HG03108 (cell line): ENCODE results near the gene MYG1.

Experiments used
- ATAC-seq: cut with Tn5 transposase; IDR thresholded peaks from one replicate; pipeline ENCODE4 v1.9.1; 2021; ENCODE audit warnings: moderate library complexity; ENCODE audit not compliant: unreplicated experiment

The MYG1 gene, protein sequence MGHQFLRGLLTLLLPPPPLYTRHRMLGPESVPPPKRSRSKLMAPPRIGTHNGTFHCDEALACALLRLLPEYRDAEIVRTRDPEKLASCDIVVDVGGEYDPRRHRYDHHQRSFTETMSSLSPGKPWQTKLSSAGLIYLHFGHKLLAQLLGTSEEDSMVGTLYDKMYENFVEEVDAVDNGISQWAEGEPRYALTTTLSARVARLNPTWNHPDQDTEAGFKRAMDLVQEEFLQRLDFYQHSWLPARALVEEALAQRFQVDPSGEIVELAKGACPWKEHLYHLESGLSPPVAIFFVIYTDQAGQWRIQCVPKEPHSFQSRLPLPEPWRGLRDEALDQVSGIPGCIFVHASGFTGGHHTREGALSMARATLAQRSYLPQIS

DNA sequence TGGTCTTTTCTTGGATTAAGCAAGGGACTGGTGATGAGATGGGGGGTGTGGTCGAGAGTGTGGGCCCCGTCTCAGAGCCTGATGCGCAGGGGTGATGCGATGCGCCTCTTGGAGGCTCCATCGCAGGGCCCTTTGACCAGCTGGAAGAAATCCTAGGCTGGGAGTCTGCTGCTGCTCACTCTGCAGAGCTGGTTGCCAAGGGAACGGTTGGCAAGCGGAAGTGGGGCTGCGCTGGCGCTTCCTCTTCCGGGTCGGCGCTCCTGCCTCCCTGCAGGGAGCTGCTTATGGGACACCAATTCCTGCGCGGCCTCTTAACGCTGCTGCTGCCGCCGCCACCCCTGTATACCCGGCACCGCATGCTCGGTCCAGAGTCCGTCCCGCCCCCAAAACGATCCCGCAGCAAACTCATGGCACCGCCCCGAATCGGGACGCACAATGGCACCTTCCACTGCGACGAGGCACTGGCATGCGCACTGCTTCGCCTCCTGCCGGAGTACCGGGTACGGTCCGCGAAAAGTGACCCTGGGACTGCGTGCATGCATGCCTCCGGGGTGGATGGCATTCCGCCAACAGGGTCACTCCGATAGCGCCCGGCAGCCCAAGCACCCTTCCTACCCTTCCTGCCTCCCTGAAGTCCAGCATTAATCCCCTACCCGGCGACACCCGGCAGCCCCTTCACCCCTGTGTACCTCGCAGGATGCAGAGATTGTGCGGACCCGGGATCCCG, at the start of gene MYG1:
Gene MYG1 (plus strand): TSS at position 242 of the 727 bp plus-strand sequence. CDS start 43 bp downstream, at position 285.
- ATAC-seq, result peak; percentile 70

DNA sequence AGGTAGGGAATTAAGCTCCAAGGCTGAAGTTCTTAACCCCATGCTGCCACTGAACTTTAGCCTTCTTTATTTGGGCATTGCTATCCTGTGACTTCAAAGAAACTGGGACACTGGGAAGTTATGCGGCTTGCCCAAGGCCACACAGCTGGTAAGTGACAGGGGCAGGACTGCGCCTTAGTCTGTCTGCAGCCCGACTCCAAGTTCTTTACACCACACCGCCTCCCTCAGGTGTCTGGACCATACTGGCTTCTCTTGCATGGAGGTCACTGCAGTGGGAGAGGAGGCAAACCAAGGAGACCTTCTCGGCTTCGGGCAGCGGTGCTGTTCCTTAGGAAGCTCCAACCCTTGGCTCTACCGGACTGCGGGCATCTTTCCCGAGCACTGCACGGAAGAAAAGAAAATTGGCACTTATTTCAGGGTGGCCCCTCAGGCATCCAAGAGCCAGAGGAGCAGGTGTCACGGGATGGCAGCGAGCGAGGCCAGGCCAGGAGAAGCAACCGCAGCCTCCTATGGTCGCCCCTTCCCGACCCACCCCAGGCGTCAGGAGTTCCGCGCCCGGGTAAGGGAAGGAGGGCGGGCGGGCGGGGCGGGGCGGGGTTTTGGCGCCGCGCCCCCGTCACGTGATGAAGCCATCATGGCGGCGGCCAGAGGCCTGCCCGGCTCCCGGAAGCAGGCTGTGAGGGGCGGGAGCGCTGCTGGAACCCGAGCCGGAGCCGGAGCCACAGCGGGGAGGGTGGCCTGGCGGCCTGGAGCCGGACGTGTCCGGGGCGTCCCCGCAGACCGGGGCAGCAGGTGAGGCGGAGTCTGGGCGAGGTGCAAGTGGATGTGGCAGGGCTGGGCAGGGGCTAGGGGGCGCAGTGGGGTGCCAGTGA, 47.8 kb upstream of the MYG1 start:
- peak; percentile 74 for ATAC-seq

DNA sequence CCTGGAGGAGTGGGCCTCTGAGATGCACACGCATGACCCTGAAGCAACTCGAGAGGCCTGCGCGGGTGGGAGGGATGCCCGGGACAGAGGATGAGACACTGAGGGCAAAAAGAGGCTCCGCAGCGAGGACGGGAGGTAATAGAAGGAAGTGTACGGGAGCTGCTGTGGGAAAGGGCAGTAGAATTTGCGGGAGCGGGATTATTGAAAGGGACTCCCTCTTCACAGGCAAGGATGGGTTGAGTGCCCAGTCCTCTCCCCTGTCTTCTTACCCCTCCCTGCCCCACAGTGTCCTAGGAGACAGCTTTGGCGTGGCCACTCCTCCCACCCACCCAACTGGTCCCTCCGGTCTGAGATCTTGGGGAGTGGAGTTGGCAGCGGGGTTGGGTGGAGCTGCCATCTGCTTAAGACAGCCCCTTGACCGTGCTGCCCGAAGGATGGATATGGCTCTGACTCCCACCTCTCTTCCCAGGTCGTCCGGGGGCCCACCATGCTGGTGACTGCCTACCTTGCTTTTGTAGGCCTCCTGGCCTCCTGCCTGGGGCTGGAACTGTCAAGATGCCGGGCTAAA, 47.1 kb upstream of the MYG1 start:
- no peak for ATAC-seq

DNA sequence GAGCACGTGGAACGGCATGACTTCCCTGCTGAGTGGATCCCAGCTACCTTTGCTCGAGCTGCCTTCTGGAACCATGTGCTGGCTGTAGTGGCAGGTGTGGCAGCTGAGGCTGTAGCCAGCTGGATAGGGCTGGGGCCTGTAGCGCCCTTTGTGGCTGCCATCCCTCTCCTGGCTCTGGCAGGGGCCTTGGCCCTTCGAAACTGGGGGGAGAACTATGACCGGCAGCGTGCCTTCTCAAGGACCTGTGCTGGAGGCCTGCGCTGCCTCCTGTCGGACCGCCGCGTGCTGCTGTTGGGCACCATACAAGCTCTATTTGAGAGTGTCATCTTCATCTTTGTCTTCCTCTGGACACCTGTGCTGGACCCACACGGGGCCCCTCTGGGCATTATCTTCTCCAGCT, 46.2 kb upstream of the MYG1 start:
- ATAC-seq, result no peak

DNA sequence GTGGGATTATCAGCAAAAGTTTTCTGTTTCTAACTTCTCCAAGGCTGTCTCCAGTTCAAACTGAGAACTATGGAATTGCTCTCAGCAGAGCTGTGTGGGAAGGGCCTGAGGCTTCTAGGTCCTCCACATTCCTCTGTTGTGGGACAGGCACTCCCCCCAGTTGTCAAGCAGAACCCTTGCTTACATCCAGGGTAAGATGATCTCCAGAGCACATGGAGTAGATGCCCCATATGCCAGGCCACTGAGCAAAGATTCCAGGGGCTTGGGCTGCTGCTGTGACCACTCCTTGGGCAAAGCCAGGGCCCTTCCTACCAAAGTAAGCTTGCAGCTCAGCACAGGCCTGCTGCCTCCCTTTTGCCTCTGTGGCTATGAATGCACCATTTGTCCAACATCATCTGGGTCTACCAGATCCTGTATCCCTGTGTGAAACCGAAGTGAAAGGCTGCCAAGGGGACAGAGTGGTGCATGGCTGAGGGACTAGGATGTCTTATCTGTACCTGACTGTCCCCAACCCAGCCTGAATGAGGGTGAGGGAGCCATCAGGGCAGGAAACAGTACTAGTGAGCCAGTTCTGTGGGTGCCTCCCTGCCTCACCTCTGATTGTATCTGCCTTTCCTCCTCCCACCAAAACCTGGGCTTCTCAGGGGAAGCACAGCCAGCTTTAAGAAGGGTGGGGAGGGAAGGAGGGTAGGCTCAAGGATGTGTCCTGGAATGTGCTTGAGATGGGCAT, 44.5 kb upstream of the MYG1 start:
- no peak for ATAC-seq

DNA sequence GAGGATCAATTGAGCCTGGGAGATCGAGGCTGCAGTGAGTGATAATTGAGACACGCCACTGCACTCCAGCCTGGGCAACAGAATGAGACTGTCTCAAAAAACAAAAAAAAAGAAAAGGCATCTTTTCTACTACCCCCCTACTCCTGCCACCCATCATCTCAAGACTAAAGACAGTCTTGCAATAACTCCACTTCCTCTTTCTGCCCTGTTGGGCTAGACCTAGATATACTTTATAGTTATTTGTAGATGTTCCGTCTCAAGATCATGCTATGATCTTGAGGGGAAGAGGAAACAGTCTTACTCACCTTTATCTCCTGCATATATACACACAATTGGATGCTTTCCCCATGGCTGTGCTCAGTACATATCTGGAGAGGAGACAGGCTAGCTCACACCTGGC, 43.5 kb upstream of the MYG1 start:
- no peak for ATAC-seq

DNA sequence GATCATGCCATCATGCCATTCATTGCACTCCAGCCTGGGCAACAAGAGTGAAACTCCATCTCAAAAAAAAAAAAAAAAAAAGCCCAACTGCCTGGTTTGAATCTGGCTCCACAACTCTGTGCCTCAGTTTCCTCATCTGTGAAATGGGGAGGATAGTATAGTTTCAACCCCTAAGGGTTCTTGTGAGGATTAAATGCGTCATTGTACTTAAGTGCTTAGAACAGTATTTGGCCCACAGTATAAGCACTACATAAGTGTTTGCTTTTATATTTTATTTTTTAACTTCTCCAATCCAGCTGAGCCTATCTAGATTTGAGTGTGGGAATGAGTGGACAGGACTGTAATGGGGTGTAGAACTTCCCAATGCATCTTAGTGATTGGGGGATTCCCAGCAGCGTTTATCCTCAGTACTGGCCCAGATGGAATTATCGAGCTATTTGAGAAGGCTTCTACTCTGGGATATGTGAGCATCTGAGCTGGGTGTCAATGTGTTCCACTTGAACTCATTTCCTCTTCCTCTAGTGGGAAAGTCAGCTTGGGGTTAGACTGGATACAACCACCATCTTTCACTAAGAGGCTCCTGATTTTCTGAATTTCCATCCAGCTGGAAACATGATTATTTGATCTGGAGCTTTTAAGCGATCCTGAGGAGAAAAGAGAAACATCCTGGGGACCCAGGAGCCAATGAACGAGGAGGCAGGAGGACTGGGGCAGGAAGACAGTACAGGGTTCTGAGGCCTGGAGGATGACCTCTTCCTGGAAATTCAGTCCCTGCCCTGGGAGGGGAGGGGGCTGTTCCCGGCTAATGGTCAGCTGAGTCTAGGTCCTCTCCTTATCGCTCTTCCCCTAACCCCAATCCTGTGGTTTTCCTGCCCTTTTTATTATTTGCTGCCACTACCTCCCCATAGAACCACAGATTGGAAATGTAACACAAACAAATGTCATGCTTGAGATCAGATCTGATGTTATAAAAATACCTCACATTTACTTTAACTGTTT, 40.7 kb upstream of the MYG1 start:
- no peak for ATAC-seq

DNA sequence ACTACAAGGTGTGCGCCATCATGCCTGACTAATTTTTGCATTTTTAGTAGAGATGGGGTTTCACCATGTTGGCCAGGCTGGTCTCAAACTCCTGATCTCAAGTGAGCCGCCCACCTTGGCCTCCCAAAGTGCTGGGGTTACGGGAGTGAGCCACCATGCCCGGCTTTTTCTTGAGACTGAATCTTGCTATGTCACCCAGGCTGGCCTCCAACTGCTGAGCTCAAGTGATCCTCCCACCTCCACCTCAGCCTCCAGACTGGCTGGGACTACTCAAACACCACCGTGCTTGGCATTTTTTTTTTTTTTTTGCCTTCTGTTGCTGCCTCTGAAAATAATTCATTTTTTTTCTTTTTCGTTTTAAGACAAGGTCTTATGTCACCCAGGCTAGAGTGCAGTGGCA, 39.6 kb upstream of the MYG1 start:
- no peak for ATAC-seq

DNA sequence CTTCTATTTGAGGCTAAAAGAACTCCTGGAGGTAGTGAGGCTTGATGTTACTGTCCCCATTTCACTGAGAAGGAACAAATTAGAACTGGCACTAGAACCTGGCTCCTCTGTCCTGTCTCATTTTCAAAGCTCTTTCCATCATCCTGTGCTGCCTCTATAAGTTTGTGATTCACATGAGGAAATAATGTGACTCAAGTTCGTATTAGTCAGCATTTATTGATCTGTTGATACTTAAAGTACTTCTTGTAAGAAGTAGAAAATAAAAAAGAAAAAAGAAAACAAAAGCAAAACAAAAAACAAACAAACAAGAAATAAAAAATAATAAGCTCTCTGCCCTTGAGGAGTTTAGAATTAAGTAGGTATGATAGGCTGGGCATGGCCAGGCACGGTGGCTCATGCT, 33.7 kb upstream of the MYG1 start:
- no peak for ATAC-seq

DNA sequence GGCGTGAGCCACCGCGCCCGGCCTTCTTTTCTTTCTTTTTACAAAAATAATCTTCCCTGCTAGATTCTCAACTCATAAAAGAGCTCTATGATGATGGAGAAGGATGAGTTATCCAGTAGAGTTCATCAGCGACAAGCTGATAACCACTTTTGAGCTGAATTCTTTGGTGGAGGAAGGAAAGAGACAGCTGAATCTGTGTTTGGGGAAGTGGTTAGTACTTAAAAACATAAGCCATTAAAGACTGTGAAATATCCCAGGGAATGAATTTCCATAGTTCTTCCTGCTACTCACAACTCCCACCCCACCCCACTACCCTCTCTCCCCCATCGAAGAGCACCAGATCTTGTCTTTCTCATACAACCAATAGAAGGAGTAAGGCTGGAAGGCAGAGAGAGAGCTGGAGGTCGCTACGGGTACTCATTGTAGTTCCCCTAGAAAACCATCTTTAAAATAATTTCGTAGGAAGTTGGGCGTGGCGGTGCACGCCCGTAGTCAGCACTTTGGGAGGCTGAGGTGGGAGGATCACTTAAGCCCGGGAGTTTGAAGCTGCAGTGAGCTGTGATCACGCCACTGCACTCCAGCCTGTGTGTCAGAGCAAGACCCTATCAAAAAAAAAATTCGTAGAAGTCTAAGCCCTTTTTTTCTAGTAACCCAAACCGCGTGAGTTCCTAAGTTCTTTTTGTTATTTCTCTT, 32.0 kb upstream of the MYG1 start:
- no peak for ATAC-seq

DNA sequence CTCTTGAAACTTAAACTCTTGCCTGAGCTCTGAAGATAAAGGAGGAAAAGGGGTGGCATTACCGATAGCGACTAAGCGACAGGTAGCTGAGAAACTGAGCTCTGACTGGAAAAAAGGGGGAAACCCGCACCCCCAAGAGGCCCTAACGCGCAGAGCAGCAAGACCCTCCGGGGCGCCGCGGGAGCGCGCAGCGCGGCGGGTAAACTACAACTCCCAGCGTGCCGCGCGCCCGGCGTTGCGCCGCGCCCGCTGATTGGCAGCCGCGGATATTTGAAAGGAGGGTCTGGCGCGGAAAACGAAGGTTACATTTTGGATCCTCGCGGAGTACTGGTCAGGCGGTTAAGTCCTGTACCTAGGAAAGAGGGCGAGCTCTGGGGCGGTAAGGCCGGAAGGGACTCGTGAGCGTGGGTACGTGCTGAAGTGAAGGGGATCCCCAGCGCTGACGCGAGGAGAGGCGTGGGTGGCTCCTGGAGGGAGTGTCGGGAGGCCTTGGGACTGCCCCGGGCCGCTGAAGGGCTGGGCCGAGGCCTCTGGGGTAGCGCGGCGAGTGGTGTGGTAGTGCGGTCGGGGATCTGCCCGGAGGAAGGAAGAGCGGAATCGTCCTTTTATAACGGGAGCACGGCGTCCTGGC, 31.4 kb upstream of the MYG1 start, which contains the start of gene ESPL1:
Gene ESPL1 (plus strand): TSS at position 301 of the 631 bp plus-strand sequence. CDS start 468 bp downstream, outside the sequence.
- peak; percentile 83 for ATAC-seq

DNA sequence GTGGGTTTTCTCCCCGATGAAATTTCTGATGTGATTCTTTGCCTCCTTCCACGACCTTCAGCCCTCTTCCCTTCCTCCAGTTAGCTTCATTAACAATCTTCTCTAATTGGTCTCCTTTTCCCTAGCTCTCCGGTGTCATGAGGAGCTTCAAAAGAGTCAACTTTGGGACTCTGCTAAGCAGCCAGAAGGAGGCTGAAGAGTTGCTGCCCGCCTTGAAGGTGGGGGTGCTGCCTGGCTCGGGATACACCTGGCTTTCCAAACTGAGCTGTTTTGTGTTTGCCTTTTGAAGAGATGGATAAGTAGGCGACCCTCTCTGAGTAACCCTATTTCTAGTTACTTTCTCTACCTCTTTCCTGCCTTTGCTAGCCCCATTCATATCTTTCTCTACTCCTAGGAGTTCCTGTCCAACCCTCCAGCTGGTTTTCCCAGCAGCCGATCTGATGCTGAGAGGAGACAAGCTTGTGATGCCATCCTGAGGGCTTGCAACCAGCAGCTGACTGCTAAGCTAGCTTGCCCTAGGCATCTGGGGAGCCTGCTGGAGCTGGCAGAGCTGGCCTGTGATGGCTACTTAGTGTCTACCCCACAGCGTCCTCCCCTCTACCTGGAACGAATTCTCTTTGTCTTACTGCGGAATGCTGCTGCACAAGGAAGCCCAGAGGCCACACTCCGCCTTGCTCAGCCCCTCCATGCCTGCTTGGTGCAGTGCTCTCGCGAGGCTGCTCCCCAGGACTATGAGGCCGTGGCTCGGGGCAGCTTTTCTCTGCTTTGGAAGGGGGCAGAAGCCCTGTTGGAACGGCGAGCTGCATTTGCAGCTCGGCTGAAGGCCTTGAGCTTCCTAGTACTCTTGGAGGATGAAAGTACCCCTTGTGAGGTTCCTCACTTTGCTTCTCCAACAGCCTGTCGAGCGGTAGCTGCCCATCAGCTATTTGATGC, 30.6 kb upstream of the MYG1 start:
- ATAC-seq, result no peak

DNA sequence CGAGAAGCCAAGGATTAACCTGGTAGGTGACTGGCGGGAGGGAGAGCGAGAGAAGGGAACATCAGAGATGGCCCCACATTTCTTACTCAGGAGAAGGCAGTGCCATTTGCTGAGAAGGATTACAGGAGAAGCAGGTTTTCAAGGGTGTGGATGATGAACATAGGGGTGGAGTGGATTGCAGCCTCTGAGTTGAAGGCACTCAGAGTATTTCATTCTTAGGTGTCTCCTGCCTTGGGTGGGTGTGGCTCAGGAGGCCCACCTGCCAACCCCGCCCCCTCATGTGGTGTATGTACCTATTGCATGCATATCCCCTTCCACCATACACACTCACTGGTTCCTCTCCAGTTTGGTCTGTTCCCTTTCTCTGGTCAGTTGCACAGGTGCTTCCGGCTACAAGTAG, 25.1 kb upstream of the MYG1 start:
- ATAC-seq, result no peak

DNA sequence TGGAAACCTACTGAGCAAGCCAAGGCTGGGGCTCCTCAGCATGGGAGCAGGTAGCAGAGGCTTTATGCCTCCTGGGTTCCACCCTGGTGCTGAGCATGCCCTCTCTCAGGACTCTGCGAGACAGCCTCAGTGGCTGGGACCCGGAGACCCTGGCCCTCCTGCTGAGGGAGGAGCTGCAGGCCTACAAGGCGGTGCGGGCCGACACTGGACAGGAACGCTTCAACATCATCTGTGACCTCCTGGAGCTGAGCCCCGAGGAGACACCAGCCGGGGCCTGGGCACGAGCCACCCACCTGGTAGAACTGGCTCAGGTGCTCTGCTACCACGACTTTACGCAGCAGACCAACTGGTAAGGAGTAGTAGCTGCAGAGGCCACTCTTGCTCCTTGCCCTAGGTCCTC, 23.0 kb upstream of the MYG1 start:
- ATAC-seq, result no peak

DNA sequence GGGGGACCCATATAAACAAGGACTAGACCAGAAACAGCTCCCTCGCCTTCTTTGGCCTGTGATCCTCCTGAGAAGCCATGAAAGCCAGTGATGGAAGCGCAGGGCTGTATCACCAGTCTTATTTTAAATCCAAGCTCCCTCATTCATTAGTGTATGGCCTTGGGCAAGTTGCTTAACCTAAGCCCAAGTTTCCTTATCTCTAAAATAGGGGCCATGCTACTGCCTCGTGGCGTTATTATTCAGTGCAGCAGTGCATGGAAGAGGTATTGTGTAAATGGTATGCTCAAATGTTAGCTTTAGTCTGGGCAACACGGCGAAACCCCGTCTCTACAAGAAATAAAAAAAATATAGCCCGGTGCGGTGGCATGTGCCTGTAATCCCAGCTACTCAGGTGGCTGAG, 21.5 kb upstream of the MYG1 start:
- no peak for ATAC-seq

DNA sequence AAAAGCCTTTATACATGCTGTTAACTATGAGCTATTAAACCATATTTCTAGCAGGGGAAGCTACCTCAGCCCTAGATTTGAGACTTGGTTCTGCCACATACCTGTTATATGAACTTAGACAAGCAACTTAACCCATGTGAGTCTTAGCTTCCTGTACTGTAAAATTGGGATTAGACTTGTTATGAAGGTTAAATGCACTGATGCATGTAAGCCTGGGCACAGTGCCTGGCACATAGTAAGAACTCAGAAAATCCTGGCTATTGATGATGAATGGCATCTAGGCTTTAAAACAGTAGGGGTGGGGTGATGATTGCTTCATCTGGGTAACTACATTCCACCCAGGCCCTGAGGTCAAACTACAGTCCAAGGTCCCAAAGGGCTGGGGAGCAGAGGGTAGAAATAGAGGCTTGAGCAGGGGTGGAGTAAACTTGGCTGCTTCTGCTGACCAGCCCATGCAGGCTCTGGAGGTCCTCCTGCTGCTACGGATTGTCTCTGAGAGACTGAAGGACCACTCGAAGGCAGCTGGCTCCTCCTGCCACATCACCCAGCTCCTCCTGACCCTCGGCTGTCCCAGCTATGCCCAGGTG, 20.1 kb upstream of the MYG1 start:
- no peak for ATAC-seq
